IPS-11a (cell line): Measurements from ENCODE around the gene CIT.
A peak's percentile ranks its signal among the peaks of the same experiment; 100 is the strongest.

Experiments
- H3K4me3 ChIP-seq: one replicate; pipeline ENCODE4 v1.5.1; 2013; ENCODE audit warnings: low read depth, low read length, control low read depth

The CIT gene

DNA sequence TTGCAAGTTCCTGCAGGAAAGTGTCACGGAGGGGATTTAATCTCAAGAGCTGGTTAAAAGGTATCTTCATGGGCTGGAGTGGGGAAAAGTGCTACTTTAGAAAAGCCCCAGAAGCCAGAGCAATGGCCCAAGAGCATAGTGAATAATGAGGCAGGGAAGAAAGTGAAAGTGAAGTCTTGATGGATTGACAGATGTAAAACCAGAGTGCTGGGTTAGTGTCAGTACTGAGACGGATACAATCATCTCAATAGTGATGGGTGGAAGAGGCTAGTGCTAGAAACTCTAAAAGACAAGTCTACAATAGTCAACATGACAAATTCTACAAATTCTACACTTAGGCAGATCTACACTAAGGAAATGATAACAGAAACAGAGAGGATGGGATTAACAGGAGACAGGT, 68.1 kb downstream of the CIT start:
- no peak overlapping the region for H3K4me3 ChIP-seq

DNA sequence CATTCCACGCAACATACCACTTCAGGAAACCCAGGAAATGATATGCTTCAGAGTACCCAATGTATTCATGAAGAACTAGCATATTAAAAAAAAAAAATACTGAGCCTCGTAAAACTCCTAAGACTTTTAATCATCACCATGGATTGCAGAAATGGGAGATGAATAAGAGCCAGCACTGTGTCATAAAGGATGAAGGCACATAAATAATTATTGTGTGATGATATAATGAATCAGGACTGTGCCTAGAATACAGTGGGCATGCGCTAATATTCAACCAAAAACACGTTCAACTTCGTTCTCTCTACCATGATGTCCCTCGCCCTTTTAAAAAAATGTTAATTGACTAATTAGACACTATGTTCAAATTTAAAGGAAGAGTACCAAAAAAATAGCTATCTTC, 68.7 kb downstream of the CIT start:
- H3K4me3 ChIP-seq, result no peak overlapping the region

DNA sequence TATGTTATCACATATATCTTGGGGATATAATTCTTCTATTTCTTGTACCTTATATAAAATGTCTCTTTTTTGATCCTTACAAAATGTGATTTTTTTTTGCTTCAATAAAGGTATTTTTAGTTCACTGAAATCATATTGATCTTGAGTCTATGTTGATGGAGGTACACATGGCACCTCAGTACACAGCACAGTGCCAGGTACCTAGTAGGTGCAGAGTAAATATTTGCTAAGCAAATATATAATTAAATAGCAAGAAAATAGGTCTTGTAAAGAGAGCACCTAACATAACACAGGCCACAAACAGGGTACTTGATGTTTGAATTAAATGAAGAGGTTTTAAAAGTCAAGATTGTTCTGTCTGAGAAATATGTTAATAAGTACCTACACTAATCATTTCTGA, 69.7 kb downstream of the CIT start:
- H3K4me3 ChIP-seq, result no peak overlapping the region

DNA sequence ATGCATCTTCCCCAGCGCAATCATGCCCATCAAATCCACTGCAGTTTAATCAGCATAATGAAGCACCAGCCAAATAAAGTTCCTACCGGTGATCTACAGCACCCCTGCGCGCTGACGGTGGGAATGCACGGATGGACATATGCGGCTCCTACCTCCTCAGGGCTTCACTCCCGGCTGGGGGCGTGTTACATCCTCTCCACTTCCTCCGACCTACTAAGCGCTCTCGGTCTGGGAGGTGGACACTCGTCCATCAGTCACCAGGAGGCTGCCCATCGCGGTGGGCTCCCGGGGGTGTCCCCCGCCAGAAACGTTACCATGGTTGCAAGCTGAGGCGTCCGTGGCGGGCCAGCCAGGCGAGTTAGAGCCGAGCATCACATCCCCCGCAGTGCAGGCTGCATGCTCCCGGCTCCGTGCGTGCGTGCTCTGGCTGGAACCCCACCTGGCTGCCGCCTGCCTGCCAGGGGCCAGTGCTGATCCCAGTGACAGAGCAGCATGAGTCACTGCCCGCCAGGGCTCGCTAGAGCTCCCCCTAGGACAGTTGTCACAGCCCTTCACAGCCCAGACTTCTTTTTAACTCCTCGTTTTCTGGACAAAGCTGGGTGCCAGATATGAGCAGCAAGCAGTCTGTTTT, 73.0 kb downstream of the CIT start:
- H3K4me3 ChIP-seq, result peak overlapping the region; percentile 9

DNA sequence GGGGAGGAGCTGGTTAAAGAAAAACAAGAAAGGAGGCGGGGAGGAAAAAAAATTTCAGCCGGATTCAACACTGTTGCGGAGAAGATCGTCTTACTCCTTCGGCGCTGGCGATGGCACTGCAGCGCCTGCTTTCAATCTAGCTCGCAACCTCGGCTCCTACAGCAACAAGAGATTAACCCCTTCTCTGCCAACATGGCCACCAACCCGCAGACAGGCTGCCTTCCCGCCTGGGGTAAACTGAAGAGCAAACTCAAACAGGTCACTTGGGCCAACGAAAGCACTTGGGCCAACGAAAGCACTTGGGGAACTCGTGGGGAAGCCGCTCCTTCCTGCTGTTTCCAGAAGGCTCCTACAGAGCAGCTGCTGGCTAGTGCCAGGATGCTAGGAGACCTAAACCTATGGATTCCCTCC, 73.7 kb downstream of the CIT start:
- H3K4me3 ChIP-seq, result peak overlapping the region; percentile 18

DNA sequence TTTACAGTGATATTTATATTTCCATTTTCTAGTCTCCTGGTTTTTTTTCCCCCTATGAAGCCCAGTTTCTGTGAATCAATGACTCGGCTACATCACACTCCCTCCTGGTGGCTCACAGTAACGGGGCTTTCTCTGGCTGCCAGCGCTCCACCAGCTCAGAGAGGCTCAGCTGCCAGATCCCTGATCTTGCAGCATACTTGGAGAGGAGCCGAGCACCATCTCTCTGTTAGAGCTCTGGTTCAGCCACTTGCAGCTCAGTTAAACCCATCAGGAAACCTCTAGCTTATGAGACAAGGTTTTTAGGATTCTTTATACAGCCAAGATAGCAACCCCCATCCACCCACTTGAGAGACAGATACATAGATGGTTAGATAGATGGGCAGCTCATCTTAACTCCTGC, 74.6 kb downstream of the CIT start:
- no peak overlapping the region for H3K4me3 ChIP-seq

DNA sequence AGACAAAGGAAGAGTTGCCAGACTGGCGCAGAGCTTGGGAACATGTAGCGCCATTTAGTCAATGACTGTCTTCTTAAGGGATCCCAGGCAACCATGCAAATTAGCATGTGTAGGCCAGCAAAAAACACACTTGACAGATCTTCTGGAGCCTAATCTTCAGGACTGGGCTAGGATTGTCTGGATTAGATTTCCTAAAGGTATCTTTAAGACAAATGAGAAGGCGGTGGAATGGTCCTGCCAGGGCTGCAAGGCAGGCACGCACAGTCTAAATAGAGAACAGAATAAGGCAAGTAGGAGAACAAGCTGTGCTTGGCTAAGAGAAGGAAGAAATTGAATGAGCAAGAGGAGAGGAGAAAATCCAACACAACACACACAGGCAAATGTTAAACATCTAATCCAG, 80.0 kb downstream of the CIT start:
- no peak overlapping the region for H3K4me3 ChIP-seq

DNA sequence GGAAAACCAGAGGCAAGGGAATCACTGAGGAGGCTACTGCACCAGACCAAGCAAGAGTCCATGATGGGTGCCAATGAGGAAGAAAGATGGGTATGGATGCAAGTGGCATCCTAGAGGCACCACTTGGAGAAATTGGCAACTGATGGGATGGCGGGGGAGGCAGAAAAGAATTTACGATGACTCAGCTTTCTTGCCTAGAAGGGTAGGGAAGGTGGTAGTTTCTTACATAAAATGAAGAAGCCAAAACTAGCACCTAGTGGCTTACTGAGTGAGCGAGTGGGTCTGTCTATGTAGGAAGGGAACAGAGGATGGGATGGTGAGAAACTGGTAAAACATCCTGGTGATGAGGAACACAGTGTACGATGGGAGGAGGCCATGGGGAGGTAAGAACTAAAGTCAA, 80.8 kb downstream of the CIT start:
- H3K4me3 ChIP-seq, result no peak overlapping the region

DNA sequence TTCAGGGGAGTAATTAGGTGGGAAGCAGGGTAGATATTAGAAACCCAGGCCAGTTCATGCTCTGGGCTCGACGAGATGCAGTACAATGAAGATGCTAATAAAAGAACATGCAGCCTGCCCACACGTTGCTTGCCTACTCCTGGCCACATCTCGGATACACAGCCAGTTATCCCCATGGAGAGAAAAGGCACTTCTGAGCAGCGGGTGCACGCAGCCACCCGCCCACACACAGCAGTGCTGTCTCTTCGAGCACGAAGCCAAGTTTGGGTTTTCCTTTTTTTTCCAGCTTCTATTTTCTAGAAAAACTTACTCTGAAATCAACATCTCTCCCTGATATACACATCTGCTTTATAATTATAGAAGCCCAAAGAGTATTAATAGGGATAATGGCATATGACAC, 85.7 kb downstream of the CIT start:
- no peak overlapping the region for H3K4me3 ChIP-seq

DNA sequence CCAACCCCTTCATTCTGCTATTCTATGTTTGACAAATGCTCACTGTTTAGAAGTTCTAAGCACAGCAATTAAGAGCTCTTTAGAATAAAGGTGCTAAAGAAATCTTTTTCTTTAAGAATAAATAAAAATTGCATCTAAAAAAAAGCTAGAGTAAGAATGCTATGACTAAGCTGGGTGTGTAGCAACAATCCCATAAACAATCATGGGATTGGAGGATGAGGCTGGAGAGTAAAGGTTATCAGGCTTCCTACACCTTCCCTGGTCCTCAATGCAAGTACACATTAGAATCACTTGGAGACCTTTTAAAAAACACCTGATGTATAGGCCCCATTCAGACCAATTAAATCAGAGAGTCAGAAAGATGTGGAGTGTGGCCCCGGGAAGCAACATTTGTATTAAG, 88.3 kb downstream of the CIT start:
- H3K4me3 ChIP-seq, result no peak overlapping the region

DNA sequence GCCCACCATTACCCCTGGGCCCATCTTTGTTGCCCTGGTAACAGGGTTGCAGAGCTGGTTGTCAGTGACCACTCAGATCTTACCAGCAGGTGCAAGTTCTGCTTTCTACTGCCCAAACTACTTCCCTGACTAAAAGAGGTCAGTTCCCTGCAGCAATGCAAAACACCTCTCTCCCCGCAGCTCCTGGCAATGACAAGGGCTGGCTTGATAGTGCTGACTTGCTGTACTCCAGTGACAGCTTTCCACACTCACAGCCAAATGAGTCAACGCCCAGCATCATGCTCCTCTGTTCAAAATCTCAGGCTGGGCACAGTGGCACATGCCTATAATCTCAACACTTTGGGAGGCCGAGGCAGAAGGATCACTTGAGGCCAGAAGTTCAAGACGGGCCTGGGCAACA, 90.6 kb downstream of the CIT start:
- no peak overlapping the region for H3K4me3 ChIP-seq

DNA sequence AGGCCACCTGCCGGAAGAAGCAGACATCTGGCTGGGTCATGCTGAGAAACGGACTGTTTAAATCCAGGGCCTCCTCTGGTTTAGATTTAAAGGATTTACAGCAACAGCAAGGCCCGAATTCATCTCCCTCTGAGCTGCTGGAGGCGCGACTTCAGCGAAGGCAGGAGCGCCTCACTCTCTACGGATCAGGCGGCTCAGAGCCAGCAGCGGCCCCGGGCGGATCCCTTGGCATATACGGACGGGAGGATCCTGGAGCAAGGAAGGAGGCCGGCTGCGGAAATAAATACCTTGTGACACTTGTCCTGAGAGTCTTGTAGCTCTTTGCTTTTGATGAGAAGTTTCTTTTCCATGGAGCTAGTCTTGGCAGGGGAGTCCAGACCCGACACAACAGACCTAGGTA, 92.4 kb downstream of the CIT start:
- no peak overlapping the region for H3K4me3 ChIP-seq

DNA sequence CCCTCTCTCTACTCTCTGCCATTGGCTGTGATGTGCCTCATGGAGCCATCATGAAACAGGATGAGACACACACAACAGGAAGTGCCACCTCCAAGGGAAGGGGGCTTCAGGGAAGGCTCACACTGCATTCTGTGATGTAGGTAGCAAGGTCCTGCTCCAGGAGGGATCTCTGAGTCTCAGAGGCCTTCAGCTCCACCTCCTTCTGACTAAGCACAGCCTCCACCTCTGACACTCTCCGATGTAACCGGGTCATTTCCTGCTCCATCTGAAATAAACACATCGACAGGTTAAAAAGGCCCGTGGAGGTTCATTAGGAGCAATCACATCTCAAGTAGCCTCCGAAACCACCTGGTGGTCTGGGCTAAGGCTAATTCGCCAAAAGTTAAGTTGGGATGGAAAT, 93.3 kb downstream of the CIT start:
- no peak overlapping the region for H3K4me3 ChIP-seq

DNA sequence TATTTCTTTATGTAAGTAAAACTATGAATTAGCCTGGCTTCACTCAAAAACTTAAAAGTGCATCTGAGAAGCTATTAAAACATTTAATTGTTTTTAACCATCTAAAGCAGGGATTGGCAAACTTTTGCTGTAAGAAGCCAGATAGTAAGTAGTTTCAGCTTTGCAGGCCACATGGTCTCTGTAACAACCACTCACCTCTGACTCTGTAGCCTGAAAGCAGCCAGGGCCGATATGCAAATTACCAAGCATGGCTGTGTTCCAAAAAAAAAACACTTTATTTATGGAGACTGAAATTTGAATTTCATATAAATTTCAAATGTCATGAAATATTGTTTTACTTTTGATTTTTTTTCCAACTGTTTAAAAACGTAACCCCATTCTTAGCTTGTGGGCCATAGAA, 95.3 kb downstream of the CIT start:
- no peak overlapping the region for H3K4me3 ChIP-seq

DNA sequence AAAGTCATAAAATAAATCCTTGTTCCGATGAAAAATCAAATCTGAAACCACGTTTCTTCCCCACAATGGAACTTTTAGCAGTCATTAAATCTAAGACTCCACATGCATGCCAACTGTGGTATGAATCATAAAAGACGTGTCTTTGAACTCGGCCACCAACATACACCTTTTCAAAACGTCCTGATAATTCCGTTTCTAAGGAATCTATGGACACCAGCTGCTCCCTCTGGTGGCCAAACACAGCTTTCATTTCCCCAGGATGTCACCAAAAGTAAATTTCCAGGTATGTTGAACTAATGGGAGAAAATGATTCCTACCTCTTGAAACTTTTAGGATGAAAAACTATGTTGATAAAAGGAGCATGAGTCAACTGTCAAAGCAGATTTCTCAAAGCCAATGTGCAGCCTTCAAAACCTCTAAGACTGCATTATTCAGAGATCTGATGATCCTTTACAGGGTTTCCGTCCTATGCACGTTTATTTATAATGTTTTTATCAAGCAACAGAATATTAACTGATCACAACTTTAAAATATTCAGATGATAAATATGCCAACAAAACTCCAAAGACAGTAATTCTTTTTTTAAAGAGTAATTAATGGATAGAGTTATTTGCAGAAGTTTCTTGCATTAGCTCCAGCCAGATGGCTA, 96.2 kb downstream of the CIT start:
- H3K4me3 ChIP-seq, result no peak overlapping the region

DNA sequence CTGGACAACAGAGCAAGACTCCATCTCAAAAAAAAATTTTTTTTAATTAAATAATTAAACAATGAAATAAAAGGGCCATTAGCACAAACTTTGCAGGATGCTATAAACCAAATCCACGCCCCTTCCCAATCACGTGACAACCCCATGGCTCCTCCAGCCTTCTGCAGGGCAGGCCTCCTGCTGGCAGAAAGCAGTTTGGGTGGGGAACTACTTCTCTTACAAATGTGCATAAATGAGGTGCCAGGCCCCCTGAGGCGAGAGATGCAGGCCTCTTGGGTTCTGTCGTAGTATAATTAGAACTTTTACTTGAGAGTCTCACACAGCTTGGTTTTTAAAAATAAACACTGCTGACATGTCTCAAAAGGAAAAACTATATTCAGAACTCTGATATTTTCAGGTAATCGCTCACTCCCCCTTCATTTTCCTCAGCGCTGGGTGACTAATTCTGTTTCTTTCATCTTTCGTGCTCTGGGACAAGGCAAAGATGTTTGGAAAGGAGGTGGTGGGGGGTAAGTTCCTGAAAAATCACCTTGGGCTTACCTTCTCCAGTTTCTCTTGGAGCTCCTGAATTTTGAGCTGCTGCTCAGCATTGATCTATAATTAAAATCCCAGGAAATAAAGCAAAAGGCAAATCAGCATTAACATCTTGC, 101.7 kb downstream of the CIT start:
- H3K4me3 ChIP-seq, result no peak overlapping the region

DNA sequence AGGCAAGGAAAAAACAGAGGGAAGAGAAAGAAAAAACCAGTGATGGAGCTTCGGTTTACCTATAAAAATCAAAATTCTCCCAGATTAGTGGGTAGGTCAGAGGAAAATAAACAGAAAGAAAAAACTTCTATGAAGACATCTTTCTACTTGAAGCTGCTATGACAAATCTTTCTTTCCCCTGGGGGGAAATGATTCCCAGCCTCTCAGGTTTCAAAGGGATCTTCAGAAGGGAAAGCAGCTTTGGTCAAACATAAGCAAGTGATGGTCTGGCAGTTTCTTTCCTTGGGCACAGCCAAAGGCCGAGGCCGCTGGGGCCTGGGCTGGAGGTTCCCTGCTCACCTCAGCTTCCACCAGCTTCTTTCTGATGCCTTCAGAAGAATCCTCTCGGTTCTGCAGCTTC, 104.7 kb downstream of the CIT start:
- no peak overlapping the region for H3K4me3 ChIP-seq

DNA sequence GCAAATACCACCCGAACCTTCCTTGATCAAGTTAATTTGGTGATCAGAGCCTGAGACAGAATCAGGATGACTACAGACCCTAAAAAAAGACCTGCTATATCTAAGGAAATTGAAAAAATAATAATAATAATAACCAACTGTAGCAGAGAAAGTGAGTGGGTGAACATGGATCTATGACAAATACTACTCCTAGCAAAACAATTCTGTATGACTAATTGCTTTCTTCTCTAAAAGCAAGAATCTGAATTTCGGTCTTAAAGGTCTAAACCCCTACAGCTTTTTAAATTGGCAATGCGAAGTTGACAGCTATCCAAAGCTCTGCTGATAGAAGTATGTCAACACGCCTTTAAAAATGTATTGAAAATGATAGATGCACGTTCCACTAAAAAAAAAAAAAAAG, 107.0 kb downstream of the CIT start:
- H3K4me3 ChIP-seq, result no peak overlapping the region

DNA sequence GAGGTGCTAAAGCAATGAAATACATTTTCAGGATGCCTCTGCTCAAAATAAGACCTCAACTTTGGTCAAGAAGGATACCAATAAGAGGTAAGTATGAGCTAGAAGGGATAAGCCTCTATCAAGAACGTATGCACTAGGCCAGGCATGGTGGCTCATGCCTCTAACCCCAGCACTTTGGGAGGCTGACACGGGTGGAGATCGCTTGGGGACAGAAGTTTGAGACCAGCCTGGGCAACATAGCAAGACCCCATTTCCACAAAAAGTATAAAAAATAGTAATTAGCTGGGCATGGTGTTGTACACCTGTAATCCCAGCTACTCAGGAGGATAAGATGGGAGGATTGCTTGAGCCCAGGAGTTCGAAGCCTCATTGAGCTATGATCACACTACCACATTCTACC, 114.5 kb downstream of the CIT start:
- no peak overlapping the region for H3K4me3 ChIP-seq

DNA sequence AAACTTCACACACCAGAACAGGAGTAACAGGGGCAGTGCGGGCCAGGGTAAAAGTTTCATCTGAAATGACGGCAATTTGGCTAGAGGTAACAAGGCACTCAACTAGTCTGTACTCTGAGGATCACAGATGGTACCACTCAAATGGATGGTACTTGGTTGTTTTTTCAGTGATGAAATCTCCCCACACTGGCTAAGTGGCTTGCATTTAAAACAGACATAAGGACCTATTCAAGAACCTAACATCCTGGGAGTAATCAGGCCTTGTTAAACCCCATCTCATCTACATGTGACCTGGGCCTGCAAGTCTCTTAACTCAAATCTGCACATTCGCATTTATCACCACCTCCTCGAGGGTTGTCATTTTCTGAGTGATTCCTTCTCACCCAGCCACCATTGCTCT, 118.4 kb downstream of the CIT start:
- no peak overlapping the region for H3K4me3 ChIP-seq

DNA sequence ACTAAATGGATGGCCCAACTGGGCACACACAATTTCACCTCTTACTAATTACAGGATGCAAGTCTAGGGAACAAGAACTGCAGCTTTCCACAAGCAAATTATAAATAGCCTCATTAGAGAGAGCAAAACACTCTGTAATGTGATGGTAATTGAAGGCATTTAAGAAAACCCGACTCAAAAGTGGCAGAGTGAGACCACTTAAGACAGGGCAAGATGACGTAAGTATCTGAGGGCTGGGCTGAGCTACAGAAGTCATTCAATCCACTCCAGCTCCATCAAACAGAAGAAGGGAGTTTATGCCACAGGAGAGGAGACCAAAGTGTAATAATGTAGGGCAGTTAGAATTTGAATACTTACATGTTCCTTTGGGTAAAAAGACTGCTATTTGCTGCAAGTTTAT, 118.9 kb downstream of the CIT start:
- H3K4me3 ChIP-seq, result no peak overlapping the region

DNA sequence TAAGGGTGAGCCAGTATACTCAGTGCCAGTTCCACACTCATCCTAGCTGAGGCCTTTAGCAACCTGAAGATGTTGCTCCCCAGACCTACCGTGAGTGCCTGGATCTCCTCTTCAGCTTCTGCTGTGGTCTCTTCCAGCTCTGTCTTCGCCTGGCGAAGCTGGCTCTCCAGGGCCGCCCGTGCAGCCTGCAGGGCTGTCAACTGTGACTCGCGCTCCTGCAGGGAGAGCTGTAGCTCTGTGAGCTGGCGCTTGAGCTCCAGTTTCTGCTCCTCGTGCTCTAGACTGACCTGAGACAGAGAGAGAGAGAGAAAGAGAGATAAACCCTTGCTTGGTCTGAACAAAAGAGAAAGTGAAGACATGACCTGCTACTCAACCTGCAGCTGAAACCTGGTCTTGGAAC, 125.2 kb downstream of the CIT start:
- no peak overlapping the region for H3K4me3 ChIP-seq

DNA sequence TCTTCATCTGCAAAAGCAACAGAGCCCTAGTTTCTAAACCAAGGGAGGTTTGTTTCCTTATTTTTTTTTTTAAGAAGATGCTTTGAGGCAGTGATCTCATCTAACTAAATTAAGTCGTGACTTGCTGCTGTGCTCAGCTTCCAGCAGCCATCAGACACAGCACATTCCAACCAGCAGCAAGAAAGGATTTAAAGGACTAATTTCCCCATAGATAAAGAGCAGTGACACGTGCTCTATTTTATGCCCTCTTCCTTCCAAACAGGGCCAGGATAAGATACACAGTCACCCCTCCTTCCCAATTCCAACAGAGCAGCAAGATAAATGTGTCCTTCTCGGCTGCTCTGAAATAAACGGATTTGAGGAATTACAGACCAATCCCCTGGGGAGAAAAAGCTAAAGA, 127.5 kb downstream of the CIT start:
- H3K4me3 ChIP-seq, result no peak overlapping the region
